GM12873 (cell line): ENCODE measurements around the gene PPP1R15B.
A peak's percentile ranks its signal among the peaks of the same experiment; 100 is the strongest.

Experiments used
- TF ChIP-seq, protein P1 (sequence below): IDR thresholded peaks from 2 replicates; pipeline ENCODE4 v1.5.1; 2012; ENCODE audit warnings: low read depth, mild to moderate bottlenecking, moderate library complexity, low read length, control low read depth; ENCODE audit not compliant: insufficient read depth; ENCODE audit errors: missing control alignments

The PPP1R15B gene

DNA sequence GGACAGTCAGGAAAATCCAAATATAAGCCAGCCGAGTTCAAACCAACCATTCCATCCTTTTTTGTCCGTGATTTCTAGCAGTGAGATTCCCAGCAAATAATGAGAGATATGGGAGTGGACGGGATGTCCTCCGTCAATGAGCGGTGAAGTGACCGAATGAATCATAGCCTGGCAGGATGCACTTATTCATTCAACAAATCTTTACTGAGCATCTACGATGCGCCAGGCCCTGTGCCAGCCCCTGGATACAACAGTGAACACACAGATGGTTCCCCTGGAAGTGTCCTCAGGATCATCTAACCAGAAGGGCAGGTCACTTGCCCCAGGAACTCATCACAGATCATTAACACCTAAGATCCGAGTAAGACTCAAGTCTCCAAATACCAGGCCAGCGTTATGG is 43.7 kb downstream of the PPP1R15B start:
- TF ChIP-seq, protein P1, sequence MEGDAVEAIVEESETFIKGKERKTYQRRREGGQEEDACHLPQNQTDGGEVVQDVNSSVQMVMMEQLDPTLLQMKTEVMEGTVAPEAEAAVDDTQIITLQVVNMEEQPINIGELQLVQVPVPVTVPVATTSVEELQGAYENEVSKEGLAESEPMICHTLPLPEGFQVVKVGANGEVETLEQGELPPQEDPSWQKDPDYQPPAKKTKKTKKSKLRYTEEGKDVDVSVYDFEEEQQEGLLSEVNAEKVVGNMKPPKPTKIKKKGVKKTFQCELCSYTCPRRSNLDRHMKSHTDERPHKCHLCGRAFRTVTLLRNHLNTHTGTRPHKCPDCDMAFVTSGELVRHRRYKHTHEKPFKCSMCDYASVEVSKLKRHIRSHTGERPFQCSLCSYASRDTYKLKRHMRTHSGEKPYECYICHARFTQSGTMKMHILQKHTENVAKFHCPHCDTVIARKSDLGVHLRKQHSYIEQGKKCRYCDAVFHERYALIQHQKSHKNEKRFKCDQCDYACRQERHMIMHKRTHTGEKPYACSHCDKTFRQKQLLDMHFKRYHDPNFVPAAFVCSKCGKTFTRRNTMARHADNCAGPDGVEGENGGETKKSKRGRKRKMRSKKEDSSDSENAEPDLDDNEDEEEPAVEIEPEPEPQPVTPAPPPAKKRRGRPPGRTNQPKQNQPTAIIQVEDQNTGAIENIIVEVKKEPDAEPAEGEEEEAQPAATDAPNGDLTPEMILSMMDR: no peak

DNA sequence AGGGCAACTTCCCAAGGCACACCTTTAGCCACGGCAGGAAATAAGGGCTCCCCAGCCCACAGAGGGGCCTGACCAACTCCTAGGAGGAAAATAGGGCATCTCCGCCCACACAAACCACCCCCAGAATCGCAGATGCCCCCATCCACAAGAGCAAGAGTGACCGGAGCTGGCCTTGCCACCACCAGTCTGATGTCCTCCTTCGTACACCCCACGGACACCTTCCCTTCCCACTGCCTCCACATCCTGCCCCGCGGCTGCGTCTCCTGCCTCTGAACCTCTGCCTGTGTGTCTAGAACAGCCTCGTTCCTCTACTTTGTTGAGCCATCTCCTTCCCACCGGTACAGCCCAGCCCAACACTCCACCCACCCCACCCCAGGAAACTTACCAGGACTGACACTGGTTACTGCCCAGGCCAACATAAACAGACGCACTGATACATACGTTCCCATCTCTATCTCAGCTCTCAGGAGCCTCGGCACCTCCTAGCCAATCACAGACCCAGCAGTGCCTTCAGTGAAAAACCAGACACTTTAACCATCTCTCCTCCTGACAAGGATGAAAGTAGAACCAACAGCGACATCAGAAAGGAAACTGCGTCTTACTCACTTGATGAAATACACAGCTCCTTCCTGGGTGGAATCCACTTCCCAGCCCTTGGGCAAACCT is 44.3 kb downstream of the PPP1R15B start:
- TF ChIP-seq, protein P1: no peak

DNA sequence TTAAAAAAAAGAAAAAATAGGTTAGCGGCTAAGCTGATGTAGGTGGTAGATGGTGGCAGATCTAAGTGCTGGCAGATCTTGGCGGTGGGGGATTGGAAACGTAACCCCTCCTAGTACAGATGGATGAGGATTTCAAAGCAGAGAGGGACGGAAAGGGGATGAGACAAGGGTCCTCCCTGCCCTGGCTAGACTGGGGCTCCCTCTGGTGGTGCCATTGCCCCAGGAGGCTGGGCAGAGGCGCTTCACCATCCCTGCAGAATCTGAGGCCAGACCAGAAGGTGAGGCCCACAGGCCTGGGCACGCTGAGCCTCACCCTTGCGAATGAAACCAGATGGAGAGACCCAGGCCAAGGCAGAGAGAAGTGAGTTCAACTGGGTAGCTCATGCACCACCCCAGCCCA is 44.9 kb downstream of the PPP1R15B start:
- TF ChIP-seq, protein P1: peak; percentile 61

DNA sequence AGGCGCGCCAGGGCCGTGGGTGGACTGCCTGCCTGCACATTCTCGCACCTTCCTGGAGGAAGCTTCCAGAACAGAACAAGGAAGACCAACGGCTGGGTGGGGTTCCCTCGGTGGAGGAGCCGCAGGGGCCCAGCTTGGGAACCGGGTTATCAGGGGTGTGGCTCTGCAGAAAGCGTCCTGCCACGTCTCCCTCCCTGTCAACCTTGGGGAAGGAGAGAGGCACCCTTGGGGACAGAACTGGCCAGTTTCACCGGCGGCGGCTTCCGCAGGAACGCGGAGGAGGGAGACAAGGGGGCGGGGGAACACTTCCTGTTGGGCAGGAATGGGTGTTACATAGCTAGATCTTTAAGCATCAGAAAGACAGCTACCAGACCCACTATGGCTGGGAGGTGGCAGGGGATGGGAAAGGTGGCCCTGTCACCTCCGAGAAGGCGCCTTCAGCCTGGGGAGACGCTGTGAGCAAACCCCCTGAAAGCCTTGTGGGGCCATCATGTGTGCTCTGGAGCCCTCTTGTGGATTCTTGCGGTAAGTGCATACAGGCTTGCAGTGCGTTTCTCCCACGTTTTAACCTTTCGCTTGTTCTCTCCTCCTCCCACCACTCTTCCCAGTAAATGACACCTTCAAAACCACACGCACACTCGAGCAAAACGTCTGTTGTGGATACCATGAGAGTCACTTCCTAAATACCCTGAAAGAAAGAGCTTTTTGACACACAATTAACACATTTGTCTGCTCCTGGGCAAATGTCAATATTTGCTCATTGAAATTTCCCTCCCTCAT is 48.1 kb downstream of the PPP1R15B start:
- TF ChIP-seq, protein P1: peak; percentile 99

DNA sequence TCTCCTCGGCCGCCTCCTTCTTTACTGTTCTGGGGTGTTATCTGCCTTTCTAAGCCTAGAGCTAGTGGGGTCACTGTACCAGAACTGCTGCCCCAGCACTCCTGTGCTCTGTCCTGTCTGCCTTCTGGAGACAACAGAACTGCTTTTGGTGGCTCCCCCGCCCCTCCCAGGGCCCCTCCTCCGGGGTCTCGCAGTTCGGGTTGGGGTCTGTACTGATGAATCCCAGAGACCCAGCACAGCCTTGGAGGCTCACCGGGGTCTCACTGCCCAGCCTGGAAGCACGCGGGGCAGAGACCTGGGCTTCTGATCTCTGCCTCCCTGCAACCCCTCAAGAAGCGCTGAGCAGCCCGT is 48.7 kb downstream of the PPP1R15B start:
- TF ChIP-seq, protein P1: no peak

DNA sequence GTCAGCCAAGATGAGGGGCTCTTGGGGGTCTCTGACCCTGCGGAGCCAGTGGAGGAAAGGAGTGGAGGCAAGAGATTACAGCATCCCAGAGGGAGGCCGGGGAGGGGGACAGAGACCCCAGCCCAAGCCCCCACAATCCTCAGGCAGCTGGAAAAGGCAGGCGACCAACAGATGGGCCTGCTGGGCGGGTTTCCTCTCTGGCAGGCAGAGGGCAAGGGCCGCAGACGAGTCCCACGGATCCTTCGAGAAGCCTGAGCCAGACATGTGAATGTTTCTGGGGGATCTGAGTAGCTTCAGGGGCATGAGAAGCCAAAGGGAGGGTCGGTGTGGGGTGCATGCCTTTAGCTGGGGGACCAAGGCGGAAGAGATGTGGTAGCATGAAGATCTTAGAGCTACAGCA is 49.8 kb downstream of the PPP1R15B start:
- TF ChIP-seq, protein P1: no peak

DNA sequence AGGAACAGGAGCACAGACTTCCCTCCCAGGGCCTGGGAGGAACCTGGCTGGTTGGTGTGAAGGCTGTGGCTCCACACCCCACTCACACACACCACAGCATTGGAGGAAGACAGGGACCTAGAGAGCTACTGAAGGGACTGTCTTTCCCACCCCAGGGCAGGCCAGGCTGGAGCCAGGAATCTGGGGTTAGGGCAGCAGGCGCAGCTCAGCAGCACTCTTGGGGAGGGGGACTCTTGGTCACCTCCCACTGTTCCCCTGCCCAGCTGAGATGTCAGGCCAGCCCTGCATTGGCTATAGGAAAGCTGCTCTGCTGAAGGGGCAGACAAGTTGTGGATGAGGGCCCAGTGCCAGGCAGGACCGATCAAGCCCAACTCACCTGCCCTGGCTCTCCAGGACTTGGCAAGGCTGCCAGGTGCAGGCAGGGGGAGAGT is 50.3 kb downstream of the PPP1R15B start:
- TF ChIP-seq, protein P1: no peak
